ENCODE measurements around the gene PRKG1. TPM values are rescaled to one million over a fixed set of nuclear protein-coding genes. Genes with fewer than 3 reads are reported as not detected.
"Not testable (repeated sequence)": the region's sequence is repeated elsewhere in the genome, so short reads cannot be mapped to it uniquely, and the experiment has no call there.

PRKG1 gene
- total RNA-seq, 1 donor from 2014 or later = 17.9 TPM

GRCh38 chr10:51251110-51251509 is 176.8 kb downstream of the PRKG1 start:
- intact Hi-C loops (cut with DNase I) = no loop called here
- TF ChIP-seq POLR2A (IDR thresholded peaks at IDR 0.05) (no peak), CTCF (IDR thresholded peaks at IDR 0.05) (no peak), POLR2AphosphoS5 (IDR thresholded peaks at IDR 0.05; ENCODE audit: insufficient read depth in 1 of 2, low read depth in 1 of 2) (no peak)
- Histone ChIP-seq H3K9me3 (no peaks in the 10 kb centered on the region), H3K36me3 (no peaks in the 10 kb centered on the region), H3K4me3 (no peak overlapping the region), H3K27ac (no peak overlapping the region), H3K4me1 (peaks cover 9% of the 10 kb centered on the region), H3K27me3 (no peaks in the 10 kb centered on the region)
- no peak for DNase-seq (ENCODE audit: extremely low spot score in 2 of 2)

- no peaks in the 10 kb centered on the region for H3K36me3 ChIP-seq
- TF ChIP-seq CTCF (IDR thresholded peaks at IDR 0.05) (no peak), POLR2AphosphoS5 (IDR thresholded peaks at IDR 0.05; ENCODE audit: insufficient read depth in 1 of 2, low read depth in 1 of 2) (no peak)
- no peak overlapping the region for H3K4me3 ChIP-seq
- peaks cover 12% of the 10 kb centered on the region for H3K4me1 ChIP-seq
- H3K9me3 ChIP-seq = no peaks in the 10 kb centered on the region
- no peak overlapping the region for H3K27ac ChIP-seq
- no peak for DNase-seq (ENCODE audit: extremely low spot score in 2 of 2)
- intact Hi-C loops (cut with DNase I) = no loop called here
- H3K27me3 ChIP-seq = no peaks in the 10 kb centered on the region
These were observed 181.1 kb downstream of the PRKG1 start for GRCh38 chr10:51255381-51255780.

GRCh38 chr10:51257511-51258248 is 183.4 kb downstream of the PRKG1 start:
- H3K4me1 ChIP-seq = peaks cover 12% of the 10 kb centered on the region
- H3K36me3 ChIP-seq = no peaks in the 10 kb centered on the region
- no peak for DNase-seq (ENCODE audit: extremely low spot score in 2 of 2)
- no peak overlapping the region for H3K4me3 ChIP-seq
- intact Hi-C loops (cut with DNase I) = no loop called here
- H3K27me3 ChIP-seq = no peaks in the 10 kb centered on the region
- no peak overlapping the region for H3K27ac ChIP-seq
- no peaks in the 10 kb centered on the region for H3K9me3 ChIP-seq
- no peak for TF ChIP-seq CTCF (IDR thresholded peaks at IDR 0.05)
- TF ChIP-seq POLR2A (IDR thresholded peaks at IDR 0.05) = no peak
- TF ChIP-seq POLR2AphosphoS5 (IDR thresholded peaks at IDR 0.05; ENCODE audit: insufficient read depth in 1 of 2, low read depth in 1 of 2) = no peak

- H3K36me3 ChIP-seq = no peaks in the 10 kb centered on the region
- no peaks in the 10 kb centered on the region for H3K27me3 ChIP-seq
- H3K9me3 ChIP-seq = no peaks in the 10 kb centered on the region
- H3K4me3 ChIP-seq = no peak overlapping the region
- DNase-seq (ENCODE audit: extremely low spot score in 2 of 2) = no peak
- H3K27ac ChIP-seq = no peak overlapping the region
- peaks cover 12% of the 10 kb centered on the region for H3K4me1 ChIP-seq
- intact Hi-C loops (cut with DNase I) = no loop called here
- no peak for TF ChIP-seq CTCF (IDR thresholded peaks at IDR 0.05)
- no peak for TF ChIP-seq POLR2A (IDR thresholded peaks at IDR 0.05)
- no peak for TF ChIP-seq POLR2AphosphoS5 (IDR thresholded peaks at IDR 0.05; ENCODE audit: insufficient read depth in 1 of 2, low read depth in 1 of 2)
These were observed 186.1 kb downstream of the PRKG1 start for GRCh38 chr10:51260376-51260775.

- DNase-seq (ENCODE audit: extremely low spot score in 2 of 2) = no peak
- no peak overlapping the region for H3K4me3 ChIP-seq
- no peaks in the 10 kb centered on the region for H3K9me3 ChIP-seq
- TF ChIP-seq POLR2A (IDR thresholded peaks at IDR 0.05) (no peak), POLR2AphosphoS5 (IDR thresholded peaks at IDR 0.05; ENCODE audit: insufficient read depth in 1 of 2, low read depth in 1 of 2) (no peak), CTCF (IDR thresholded peaks at IDR 0.05) (no peak)
- intact Hi-C loops (cut with DNase I) = no loop called here
- H3K4me1 ChIP-seq = no peaks in the 10 kb centered on the region
- H3K27me3 ChIP-seq = no peaks in the 10 kb centered on the region
- H3K27ac ChIP-seq = no peak overlapping the region
- H3K36me3 ChIP-seq = no peaks in the 10 kb centered on the region
These were observed 192.2 kb downstream of the PRKG1 start for GRCh38 chr10:51266496-51266895.

GRCh38 chr10:51267980-51268570 is 193.8 kb downstream of the PRKG1 start:
- H3K4me3 ChIP-seq; intact Hi-C loops (cut with DNase I); H3K9me3 ChIP-seq; DNase-seq (ENCODE audit: extremely low spot score in 2 of 2); H3K27ac ChIP-seq; H3K27me3 ChIP-seq; H3K4me1 ChIP-seq; H3K36me3 ChIP-seq: not testable (repeated sequence)
